SK-N-SH (cell line): ENCODE data around the gene ERI2. TPM values are rescaled to one million over a fixed set of nuclear protein-coding genes. Genes with fewer than 3 reads are reported as not detected.

Source experiments
- CTCF ChIA-PET: fragments of 300-600, 350-600 bp; formaldehyde crosslinking; extraction: SDS; loops from one replicate; lab custom pipeline; 2021; lab: Yijun Ruan, JAX
- POLR2A ChIA-PET: fragments of 350-600 bp; sonication (Branson Sonifier 250); formaldehyde crosslinking; extraction: SDS; loops from one replicate; lab custom pipeline; 2020; ENCODE audit warnings: antibody characterized with exemption, inconsistent platforms; lab: Yijun Ruan, JAX
- DNase-seq: peaks from one replicate; pipeline ENCODE4 v3.0.0; 2012
- H2AFZ ChIP-seq: fragments of 200-600 bp; sonication (generic); 2 replicates; pipeline ENCODE4 v1.8.1; 2016; ENCODE audit warnings: antibody characterized with exemption, mild to moderate bottlenecking, low read depth
- H3F3A ChIP-seq: fragments of 200-600 bp; sonication (generic); replicated peaks from 2 replicates; pipeline ENCODE3; 2016; ENCODE audit warnings: antibody characterized with exemption, mild to moderate bottlenecking; ENCODE audit not compliant: insufficient read depth
- H3K27ac ChIP-seq, 2 experiments: fragments of 200-500 bp in 1 of 2; fragments of 200-600 bp in 1 of 2; sonication (Bioruptor generic) in 1 of 2; sonication (generic), shearing (Covaris generic) in 1 of 2; 2 replicates each; pipeline versions ENCODE4 v1.5.1 to v1.6.1; 2014 to 2016; ENCODE audit warnings: low read depth in 2 of 2, inconsistent platforms in 1 of 2, low read length in 1 of 2, mild to moderate bottlenecking in 1 of 2, mixed read lengths in 1 of 2
- H3K27me3 ChIP-seq: fragments of 200-600 bp; sonication (generic), shearing (Covaris generic); 2 replicates; pipeline ENCODE4 v1.6.1; 2016; ENCODE audit warnings: mixed run types; ENCODE audit not compliant: insufficient read depth
- H3K36me3 ChIP-seq, 2 experiments: fragments of 200-500 bp in 1 of 2; fragments of 200-600 bp in 1 of 2; sonication (Bioruptor generic) in 1 of 2; sonication (generic) in 1 of 2; replicated peaks in 1 of 2; 2 replicates each; pipeline versions ENCODE3 to v1.5.1; 2014 to 2016; ENCODE audit warnings: low read length in 1 of 2, mild to moderate bottlenecking in 1 of 2; ENCODE audit not compliant: insufficient read depth in 2 of 2, control insufficient read depth in 1 of 2
- H3K4me1 ChIP-seq, 2 experiments: fragments of 200-500 bp in 1 of 2; fragments of 200-600 bp in 1 of 2; sonication (Bioruptor generic) in 1 of 2; sonication (generic), shearing (Covaris generic) in 1 of 2; 2 replicates each; pipeline versions ENCODE4 v1.5.1 to v1.6.1; 2014 to 2016; ENCODE audit warnings: low read depth in 1 of 2, low read length in 1 of 2, mixed run types in 1 of 2; ENCODE audit not compliant: insufficient read depth in 2 of 2, control insufficient read depth in 1 of 2
- H3K4me2 ChIP-seq: fragments of 200-600 bp; sonication (generic), shearing (Covaris generic); 2 replicates; pipeline ENCODE4 v1.6.1; 2017; ENCODE audit warnings: mixed run types
- H3K4me3 ChIP-seq, 2 experiments: fragments of 200-500 bp in 1 of 2; fragments of 200-600 bp in 1 of 2; sonication (Bioruptor generic) in 1 of 2; sonication (generic), shearing (Covaris generic) in 1 of 2; 2 replicates each; pipeline versions ENCODE4 v1.5.1 to v1.8.1; 2014 to 2016; ENCODE audit warnings: low read depth in 2 of 2, inconsistent platforms in 1 of 2, low read length in 1 of 2, mild to moderate bottlenecking in 1 of 2, mixed read lengths in 1 of 2, moderate library complexity in 1 of 2
- H3K79me2 ChIP-seq: fragments of 200-600 bp; sonication (generic); 2 replicates; pipeline ENCODE4 v1.8.1; 2017; ENCODE audit warnings: mild to moderate bottlenecking; ENCODE audit not compliant: insufficient read depth
- H3K9ac ChIP-seq: fragments of 200-600 bp; sonication (generic); 2 replicates; pipeline ENCODE4 v1.6.1; 2017; ENCODE audit warnings: mixed run types
- H3K9me2 ChIP-seq: fragments of 200-600 bp; sonication (generic); 2 replicates; pipeline ENCODE4 v1.6.1; 2017; ENCODE audit warnings: mixed run types
- H3K9me3 ChIP-seq: fragments of 200-600 bp; sonication (generic); 2 replicates; pipeline ENCODE4 v1.6.1; 2017; ENCODE audit warnings: mixed run types, mild to moderate bottlenecking, moderate library complexity
- H4K20me1 ChIP-seq: fragments of 200-600 bp; sonication (generic); 2 replicates; pipeline ENCODE4 v1.6.1; 2017; ENCODE audit warnings: mild to moderate bottlenecking, mixed run types; ENCODE audit not compliant: insufficient read depth
- CHD2 ChIP-seq: fragments of 150-350 bp; IDR thresholded peaks from 2 replicates; pipeline ENCODE4 v1.6.1; 2018; ENCODE audit warnings: low read length; ENCODE audit not compliant: partially characterized antibody
- CTCF ChIP-seq: fragments of 200-600 bp; sonication (generic); IDR thresholded peaks from 2 replicates; pipeline ENCODE4 v1.6.1; 2017; ENCODE audit warnings: antibody characterized with exemption, mild to moderate bottlenecking, moderate library complexity
- EZH2phosphoT487 ChIP-seq: fragments of 200-600 bp; sonication (generic); IDR thresholded peaks from 2 replicates; pipeline ENCODE4 v1.6.1; 2017; ENCODE audit warnings: low read depth, mixed run types, mild to moderate bottlenecking, antibody characterized with exemption, moderate library complexity, borderline replicate concordance
- GABPA ChIP-seq: IDR thresholded peaks from 2 replicates; pipeline ENCODE4 v1.4.0; 2012; ENCODE audit warnings: low read depth, mild to moderate bottlenecking
- GATA2 ChIP-seq: sonication (generic); formaldehyde crosslinking; IDR thresholded peaks from 2 replicates; pipeline ENCODE4 v1.5.0; 2020; ENCODE audit warnings: mild to moderate bottlenecking, missing genetic modification reagents
- IRF3 ChIP-seq: fragments of 150-350 bp; IDR thresholded peaks from 2 replicates; pipeline ENCODE4 v1.6.1; 2016; ENCODE audit warnings: mild to moderate bottlenecking, low read depth, low read length
- MEF2A ChIP-seq: IDR thresholded peaks from 2 replicates; pipeline ENCODE4 v1.4.0; 2012; ENCODE audit warnings: low read depth, borderline replicate concordance
- MXI1 ChIP-seq: IDR thresholded peaks from 2 replicates; pipeline ENCODE4 v1.6.1; 2012; ENCODE audit warnings: mild to moderate bottlenecking, low read depth, low read length, improper control_type of control experiment
- NFIC ChIP-seq: IDR thresholded peaks from 2 replicates; pipeline ENCODE4 v1.4.0; 2012; ENCODE audit warnings: borderline replicate concordance
- NRF1 ChIP-seq: IDR thresholded peaks from 2 replicates; pipeline ENCODE4 v1.6.1; 2012; ENCODE audit warnings: low read depth, mild to moderate bottlenecking, low read length
- PBX3 ChIP-seq: IDR thresholded peaks from 2 replicates; pipeline ENCODE4; 2012
- RAD21 ChIP-seq: IDR thresholded peaks from 2 replicates; pipeline ENCODE4 v1.6.1; 2012; ENCODE audit warnings: mild to moderate bottlenecking, low read length
- RCOR1 ChIP-seq: fragments of 150-350 bp; IDR thresholded peaks from 2 replicates; pipeline ENCODE4 v1.6.1; 2017; ENCODE audit warnings: antibody characterized with exemption, low read length
- RFX5 ChIP-seq: IDR thresholded peaks from 2 replicates; pipeline ENCODE4 v1.6.1; 2012; ENCODE audit warnings: mild to moderate bottlenecking, improper control_type of control experiment, low read length
- SIN3A ChIP-seq: IDR thresholded peaks from 2 replicates; pipeline ENCODE4 v1.6.1; 2012; ENCODE audit warnings: low read depth, mild to moderate bottlenecking, low read length, moderate library complexity, borderline replicate concordance
- TAF1 ChIP-seq: IDR thresholded peaks from 2 replicates; pipeline ENCODE4 v1.6.1; 2012; ENCODE audit warnings: low read depth, mild to moderate bottlenecking, low read length, moderate library complexity, borderline replicate concordance
- TEAD4 ChIP-seq: IDR thresholded peaks from 2 replicates; pipeline ENCODE4 v1.4.0; 2012; ENCODE audit warnings: mild to moderate bottlenecking, borderline replicate concordance; ENCODE audit not compliant: insufficient read depth
- USF2 ChIP-seq: fragments of 150-350 bp; IDR thresholded peaks from 2 replicates; pipeline ENCODE4 v1.6.1; 2017; ENCODE audit warnings: antibody characterized with exemption, low read length, low read depth, borderline replicate concordance
- YY1 ChIP-seq: IDR thresholded peaks from 2 replicates; pipeline ENCODE4 v1.4.0; 2012; ENCODE audit warnings: low read depth, mild to moderate bottlenecking
- ZBTB33 ChIP-seq: IDR thresholded peaks from 2 replicates; pipeline ENCODE4 v1.4.0; 2012; ENCODE audit warnings: low read depth, borderline replicate concordance
- WGBS: methylation state at CpG from one replicate; pipeline ENCODE4 v1.1.6; 2017; ENCODE audit warnings: low lambda C conversion rate; 5-methylcytosine and 5-hydroxymethylcytosine counted together
- polyA plus RNA-seq, 3 experiments: library from polyadenylated mRNA; depleted of rRNA; stranded (reverse); fragments of >200 nt; gene quantifications; 2 replicates each; pipeline ENCODE4 v1.2.3, GENCODE V29; 2012

ERI2 gene
- polyA plus RNA-seq, 1 of the 3 experiments (the other 2 are of a cell fraction) = 9.1 TPM

- H2AFZ ChIP-seq = no peak overlapping the region
- no peak overlapping the region for H3K4me2 ChIP-seq
- H4K20me1 ChIP-seq = no peaks in the 10 kb centered on the region
- CTCF ChIA-PET = interaction anchor here (1.0 kb wide), 1 partner anchor 31 kb away, joined by 3 read pairs; no protein-coding TSS in a partner anchor
- no peak for DNase-seq
- H3K9me2 ChIP-seq = no peaks in the 10 kb centered on the region
- H3K4me3 ChIP-seq = no peak overlapping the region
- no peaks in the 10 kb centered on the region for H3F3A ChIP-seq
- POLR2A ChIA-PET = no interaction called here
- TF ChIP-seq MXI1 = no peak
- no peak for TF ChIP-seq TAF1
- no peak for TF ChIP-seq GABPA
- TF ChIP-seq RCOR1 = no peak
- TF ChIP-seq USF2 = no peak
- TF ChIP-seq ZBTB33 = no peak
- TF ChIP-seq GATA2 (CRISPR knock-in tag) = no peak
- no peak for TF ChIP-seq PBX3
- no peak for TF ChIP-seq TEAD4
- TF ChIP-seq CTCF = no peak
- no peak for TF ChIP-seq NFIC
- TF ChIP-seq CHD2 = no peak
- TF ChIP-seq RAD21 = no peak
- TF ChIP-seq IRF3 = no peak
- no peak for TF ChIP-seq EZH2phosphoT487
- no peak for TF ChIP-seq SIN3A
- TF ChIP-seq NRF1 = no peak
- TF ChIP-seq MEF2A = no peak
- no peak for TF ChIP-seq RFX5
- no peak for TF ChIP-seq YY1
- H3K79me2 ChIP-seq = no peaks in the 10 kb centered on the region
- H3K27me3 ChIP-seq = no peaks in the 10 kb centered on the region
- H3K27ac ChIP-seq = no peak overlapping the region
- 100% methylated on average over 3 of the region's 3 CpGs for WGBS
- H3K9ac ChIP-seq = no peak overlapping the region
- no peaks in the 10 kb centered on the region for H3K9me3 ChIP-seq
- no peaks in the 10 kb centered on the region for H3K4me1 ChIP-seq
- H3K36me3 ChIP-seq = peaks cover 30 to 40% of the 10 kb centered on the region in 2 experiments
Measured at GRCh38 chr16:20844588-20844987, 38.3 kb upstream of the ERI2 start.
